NCI-H1694 (cell line): Measurements from ENCODE around the gene GALNT18.

ENCODE experiments used
- DNase-seq: peaks from one replicate; lab custom pipeline; 2025; lab: John Stamatoyannopoulos, UW

The GALNT18 gene

DNA sequence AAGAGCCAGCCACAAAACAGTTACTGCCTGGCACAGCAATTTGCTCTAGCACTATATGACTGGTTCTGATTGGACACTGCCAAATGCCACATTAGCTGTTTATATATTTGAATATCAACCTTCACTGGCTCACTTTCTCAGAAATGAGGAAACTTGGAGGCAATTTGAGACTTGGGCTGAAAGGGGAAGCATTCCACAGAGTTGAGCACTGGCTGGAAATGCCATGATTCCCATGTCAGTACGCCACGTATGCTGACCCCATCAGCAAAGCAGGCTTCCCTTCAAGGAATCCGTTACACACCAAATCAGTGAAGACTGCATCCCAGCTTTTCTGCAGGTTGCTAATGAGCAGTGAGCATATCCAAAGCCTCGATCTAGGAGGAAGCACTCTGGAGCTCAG lies 34.7 kb downstream of the GALNT18 start:
- DNase-seq = no peak

DNA sequence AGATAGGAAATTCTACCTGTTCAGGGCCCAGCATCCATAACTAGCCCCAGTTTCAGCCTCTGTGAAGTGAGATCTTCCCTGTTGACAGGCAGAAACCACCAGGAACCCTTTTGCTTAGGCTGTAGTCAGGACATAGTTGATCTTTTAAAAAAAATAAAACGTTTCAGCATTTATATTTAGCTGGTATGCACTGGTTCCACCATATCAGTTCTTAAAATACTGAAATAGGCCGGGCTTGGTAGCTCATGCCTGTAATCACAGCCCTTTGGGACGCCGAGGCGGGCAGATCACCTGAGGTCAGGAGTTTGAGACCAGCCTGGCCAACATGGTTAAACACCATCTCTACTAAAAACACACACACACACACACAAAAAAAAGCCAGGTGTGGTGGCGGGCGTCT lies 35.3 kb downstream of the GALNT18 start:
- no peak for DNase-seq

DNA sequence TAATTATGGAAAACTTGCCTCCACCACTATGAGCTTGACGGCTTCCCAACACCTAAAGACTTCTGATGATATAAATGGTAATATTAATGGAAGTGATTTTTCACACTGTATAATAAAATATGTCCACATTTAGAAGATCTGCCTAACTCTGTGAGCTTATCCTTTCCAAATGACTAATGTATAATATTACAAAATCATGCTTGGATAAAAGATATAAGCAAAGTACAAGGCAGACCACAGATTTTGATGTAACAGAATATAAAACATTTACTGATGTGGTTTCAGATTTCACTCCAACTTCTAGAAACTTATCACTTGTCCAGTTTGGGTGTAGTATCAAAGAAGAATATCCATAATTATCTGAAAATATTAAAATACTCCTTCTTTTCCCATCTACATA lies 36.9 kb downstream of the GALNT18 start:
- no peak for DNase-seq

DNA sequence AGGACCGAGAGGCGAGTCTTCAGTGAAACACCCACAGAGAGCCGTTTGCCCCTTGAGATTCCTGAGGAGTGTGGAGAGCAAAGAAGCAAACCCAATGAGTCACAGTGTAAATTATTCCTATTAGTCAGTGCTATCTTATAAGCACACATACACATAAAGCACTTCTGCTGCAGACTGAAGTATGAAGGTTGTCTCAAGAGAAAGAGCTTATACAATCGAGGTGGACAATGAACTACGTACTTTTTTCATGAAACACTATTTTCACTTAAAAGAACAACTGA lies 37.3 kb downstream of the GALNT18 start:
- DNase-seq = no peak

DNA sequence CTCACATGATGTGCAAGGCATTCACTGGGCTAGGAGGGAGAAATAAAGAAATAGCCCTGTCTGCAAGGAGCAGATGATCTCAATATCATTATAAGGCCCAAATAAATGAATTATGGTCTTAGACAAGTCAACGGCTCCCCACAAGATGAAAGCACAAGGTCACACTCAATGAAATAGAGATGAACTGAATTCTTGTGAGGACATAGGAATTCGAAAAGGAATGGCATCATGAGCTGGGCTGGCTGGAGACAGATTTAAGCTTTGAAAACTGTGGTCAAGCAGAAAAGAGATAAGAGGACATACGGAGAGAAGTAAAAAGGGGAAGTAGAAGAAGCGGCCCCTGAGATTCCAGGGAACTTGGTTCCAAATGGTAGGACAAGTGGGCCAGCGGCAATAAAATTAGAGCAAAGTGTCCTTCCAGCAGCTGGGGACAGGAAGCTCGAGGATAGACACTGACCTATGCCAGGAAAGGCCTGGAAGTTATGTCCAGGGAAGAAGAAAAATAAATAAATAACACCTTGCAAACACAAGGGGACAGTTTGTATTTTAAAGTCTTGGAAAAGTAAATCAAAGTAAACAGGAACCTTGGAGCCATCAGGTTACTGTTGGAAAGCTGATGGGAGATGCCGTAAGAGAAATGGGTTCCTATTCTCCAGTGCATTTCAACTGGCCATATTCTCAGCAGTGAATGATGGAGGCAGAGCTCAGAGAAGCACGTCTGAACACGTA lies 37.8 kb downstream of the GALNT18 start:
- no peak for DNase-seq

DNA sequence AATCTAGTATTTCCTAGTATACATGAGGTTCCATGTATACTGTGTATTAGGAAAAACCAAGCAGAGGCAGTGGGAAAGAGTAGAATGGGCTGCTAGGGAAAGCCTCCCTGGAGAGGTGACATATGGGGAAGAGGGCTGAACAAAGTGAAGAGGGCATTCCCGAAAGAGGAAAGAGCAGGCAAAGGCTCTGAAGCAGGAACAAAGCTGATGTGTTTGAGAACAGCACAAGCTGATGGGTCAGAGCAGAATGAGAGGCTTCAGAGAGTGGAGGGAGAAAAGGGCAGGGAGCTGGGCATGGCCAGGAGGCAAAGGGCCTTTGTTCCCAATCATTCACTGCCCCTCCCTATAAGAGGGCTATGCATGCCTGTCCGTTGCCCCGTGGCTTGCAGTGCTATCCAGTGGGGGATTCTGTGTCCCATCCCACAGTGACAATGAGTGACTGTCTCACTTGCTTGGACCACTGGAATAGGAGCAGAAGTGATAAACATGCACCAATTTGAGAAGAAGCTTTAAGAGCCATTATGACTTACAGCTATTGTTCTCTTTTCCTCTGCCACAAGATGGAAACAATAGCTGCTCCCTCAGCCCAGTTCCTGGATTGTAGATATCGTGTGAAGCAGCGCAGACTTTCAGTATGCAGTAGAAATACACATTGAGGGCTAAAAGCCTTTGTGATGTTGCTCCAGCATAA lies 39.6 kb downstream of the GALNT18 start:
- no peak for DNase-seq

DNA sequence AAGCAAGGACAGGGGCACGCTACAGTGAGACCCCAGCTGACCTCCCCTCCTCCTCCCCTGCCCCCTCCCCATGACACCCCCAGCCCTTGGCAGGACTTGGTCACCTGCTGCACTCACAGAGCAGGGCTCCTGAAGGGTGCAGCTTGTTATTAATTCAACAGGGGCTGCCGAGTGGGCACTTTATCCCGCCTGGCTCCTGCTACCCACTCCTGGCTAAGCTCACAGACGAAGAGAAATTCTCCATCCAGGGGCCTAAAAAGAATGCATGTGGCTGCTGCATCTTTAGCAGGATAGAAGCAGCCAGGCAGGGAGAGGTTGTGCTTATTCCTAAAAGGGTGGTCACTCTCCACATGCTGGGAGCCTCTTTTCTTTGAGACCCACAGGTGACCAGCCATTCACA lies 40.3 kb downstream of the GALNT18 start:
- DNase-seq = no peak

DNA sequence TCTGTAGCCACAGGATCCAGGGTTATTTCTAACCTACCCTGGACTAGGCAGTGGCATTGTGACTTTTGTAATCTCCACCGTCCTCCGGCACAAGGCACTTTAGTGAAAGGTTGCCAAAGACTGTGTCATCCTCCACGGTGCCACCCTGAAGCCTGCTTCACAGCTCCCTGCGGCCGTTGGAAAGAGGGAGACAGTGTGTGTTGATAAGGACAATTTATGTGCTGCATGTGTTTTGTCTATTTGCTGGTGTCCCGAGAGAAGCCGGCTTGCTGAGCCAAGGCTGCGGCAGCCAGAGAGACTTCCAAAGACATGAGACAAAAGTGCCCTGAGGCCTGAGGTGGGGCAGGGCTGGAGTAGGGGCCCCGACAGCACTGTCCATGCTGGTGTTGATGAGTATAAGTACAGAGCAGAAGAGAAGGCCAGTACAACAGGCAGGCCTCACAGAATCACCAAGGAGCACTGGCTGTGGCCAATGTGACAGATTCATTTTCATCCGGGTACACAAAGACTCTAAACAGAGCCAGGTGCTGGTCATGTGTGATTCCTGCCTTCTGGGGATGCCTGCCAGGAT lies 40.9 kb downstream of the GALNT18 start:
- no peak for DNase-seq

DNA sequence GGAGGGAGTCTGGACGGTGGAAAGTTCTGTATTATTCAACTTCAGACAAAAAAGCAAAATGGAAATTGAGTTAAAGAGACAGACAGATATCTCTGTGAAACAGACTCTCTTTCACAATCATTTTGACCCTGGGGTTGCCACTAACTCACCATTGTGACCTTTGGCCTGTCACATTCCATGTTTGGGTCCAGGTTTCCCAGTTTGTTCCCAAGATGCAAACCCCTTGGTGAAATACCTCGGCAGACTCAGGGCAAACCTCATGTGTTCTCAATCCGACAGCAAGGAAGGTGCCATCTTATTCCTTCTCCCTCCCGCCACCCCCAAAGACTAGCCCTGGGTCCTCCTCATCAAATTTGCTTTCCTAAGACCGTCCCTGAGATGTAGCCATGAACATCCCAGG lies 41.8 kb downstream of the GALNT18 start:
- DNase-seq = no peak

DNA sequence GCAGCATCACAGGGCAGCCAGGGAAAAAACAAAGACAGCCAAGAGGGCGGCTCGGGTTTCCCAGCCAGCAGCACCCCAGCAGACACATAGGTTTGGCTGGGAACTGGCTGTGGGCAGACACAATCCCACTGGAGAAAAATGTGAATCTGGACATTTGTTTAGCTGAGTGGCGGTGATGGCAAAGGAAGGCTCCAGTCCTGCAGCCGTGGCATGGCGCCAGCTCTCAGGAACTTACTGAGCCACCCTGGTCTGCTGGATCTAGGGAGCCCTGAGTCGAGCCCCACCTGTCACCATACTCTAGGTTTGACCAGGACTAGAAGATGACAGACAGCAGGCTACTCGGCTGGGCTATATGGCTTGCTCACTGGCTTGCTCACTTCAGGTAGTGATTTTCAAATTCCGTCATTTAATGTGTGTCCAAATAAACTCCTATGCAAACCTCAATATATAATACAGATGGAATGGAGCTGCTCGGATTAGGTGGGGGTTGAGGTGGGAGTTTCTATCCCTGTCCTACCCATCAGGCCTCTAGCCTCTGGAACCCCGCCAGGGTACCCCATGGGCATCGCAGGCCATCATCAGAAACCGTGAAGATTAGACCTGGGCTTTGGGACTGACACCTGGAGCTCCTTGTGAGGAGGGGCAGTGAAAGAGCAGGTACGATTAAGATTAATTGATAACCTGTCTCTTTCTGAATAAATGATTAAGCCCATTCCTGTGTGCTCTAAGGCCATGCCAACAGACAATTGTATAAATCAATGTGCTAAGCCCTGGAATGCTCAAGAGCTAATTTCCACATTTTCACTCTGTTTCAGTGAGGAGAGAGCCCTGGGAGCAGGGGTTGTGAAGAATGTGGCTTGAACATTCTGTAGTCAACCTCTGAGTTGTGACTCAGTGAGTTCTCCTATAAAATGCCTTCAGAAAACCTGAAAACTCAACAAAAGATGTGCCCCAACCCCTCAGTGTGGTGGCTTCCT lies 42.5 kb downstream of the GALNT18 start:
- DNase-seq = no peak

DNA sequence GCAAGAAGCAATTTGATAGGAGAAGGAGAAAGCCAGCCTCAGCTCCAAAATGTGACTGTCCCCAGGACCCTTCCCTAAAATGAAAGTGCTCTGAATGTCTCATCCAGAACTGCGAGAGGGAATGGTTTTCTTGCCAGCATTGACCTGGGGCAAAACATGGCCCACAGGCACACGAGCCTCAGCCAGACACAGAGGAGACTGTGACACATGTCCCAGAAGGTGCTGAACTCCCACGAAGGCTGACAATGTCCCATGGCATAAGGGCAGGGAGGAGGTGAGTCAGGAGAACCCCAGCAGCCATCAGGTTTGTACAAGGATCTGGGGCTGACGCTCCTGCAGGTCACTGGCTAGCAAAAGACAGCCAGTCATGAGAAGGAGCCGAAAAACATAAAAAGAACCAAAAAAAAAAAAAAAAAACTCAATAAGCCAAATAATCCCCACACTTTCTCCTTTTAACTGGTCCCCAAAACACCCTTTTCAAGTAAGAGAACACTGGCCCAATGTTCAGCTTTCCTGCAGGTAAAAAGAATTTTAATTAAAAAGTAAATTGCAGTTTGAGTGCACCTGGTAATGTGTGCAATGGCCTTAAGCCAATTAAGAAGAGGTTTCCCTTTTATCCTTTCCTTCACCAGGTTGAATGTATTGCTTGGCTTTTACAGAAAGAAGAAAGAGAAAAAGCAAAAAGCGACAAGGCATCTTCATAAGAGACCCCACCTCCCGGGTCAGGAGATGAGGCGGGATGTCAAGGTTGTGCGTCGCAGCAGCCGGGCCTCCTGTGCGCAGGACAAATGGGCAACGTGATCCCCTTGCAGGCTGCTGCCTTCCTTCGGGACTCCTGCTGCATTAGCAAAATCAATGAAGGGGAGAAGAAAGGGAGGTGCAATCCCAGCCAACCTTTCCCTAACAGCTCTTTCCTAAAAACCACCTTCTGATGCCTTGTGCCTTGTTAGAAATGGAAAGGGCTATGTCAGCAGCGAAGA lies 43.6 kb downstream of the GALNT18 start:
- no peak for DNase-seq

DNA sequence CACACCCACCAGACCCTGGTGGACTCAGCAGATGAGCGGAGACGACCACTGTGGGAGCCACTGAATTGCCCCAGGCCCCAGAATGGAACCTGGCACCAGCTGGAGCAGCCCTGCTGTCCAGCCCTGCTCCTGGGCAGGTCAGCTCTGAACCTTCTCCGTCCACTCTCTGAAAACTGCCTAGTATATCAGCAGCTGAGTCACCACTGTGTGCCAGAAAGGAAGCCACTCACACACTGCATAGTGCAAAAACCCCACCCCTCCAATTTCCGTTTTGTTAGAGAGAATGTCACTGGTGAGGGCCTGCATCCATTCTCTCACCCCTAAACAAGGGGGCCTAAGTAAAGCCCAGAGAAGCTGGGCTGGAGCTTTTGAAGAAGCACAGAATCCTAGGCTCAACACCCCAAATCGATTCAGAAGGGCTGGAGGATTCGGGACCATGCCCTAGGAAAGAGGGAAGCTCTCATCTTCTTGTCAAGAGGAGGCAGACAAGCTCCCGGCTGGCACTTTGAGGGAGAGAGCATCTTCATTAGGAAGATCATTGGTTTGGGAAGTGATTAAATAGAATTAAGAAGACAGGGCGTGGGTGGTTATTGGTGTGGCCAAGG lies 44.5 kb downstream of the GALNT18 start:
- no peak for DNase-seq

DNA sequence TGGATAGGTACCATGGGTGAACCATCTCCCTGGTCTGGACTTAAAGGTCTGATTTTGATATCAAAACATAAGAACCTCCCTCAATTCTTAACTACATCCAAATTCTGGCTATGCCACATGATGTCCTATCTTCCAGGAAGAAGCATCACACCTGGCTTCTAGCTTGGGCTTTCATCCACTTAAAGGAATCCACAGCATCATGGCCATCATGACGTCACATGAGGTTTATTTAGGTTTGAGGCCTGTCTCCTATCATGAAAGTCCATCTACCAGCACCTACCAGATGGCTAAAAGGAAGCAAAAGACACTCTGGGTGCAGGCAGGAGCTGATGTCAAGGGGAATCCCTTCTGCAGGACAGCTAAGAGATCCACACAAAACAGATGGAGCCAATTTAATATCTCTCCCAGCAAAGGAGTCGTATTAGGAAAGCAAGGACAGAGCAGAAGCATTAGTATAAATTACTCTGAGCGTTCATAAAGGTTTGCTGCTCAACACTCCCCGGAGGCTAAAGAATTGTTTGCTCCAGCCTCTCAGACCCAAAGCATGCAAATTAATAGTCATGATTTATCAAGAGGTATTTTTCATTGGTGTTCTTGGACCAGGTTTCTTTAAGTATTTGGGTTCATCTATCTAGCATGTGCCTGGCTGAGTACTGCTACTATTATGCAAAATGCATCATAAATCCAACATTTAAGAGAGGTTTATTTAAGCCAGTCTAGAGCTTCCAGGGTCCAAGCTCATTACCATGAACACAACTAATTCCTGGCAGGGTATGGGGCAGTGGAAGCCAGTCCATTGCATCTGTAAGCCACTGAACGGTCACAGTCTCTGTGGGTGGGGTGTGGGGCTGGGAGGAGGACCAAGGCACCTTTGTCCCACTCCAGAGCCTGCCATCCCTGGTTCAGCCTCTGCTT lies 47.2 kb downstream of the GALNT18 start:
- no peak for DNase-seq

DNA sequence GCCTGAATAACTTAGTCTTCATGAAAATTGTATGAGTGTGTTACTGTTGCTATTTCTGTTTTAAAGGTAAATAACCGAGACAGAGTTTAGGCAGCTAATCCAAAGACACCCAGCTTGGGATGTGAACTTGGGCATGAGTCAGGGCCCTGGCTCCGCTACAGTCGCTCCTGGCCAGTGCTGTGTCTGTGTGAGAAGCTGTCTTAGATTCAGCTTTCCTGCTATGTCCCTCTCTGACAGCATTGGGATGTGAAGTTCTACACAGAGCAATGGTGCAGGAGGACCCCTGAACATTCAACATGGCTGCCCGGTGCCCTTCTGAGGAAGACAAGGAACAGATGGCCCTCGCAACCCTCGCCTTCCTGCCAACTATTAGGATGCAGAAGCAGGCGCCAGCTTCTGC lies 49.4 kb downstream of the GALNT18 start:
- DNase-seq = no peak

DNA sequence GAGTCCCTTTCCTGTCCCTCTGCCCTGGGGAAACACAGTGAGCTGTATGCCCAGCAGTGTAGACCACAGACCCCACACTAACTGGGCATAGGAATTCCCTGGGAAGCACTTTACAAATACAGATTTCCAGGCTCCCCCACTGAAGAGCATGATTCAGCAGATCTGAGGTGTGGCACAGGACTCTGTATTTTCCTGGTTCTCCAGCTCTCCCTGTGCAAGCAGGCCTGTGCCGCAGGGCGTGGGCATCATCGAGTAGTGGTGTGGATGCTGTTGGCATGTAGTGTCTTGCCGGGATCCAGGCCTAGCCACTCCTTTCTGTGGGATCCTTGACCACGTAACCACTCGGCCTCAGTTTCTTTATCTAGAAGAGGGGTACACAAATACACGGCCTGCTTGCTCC lies 49.9 kb downstream of the GALNT18 start:
- no peak for DNase-seq

DNA sequence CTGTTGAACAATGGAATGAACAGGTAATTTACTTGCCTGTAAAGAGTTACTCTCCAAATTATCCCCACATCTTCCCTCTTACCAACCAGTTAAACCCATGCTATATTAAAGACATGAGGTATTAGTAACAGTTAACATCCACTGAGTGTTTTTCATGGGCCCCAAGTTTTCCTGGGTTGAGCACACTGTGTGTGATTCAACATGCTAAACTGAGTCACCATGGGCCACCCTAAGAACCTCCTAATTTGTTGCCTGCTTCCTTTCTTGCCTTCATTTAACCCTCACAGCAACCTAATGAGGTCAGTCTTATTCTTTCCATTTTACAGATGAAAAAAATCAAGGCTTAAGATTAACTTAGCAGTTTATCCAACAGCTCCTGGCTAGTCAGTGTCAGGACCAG lies 51.0 kb downstream of the GALNT18 start:
- DNase-seq = no peak

DNA sequence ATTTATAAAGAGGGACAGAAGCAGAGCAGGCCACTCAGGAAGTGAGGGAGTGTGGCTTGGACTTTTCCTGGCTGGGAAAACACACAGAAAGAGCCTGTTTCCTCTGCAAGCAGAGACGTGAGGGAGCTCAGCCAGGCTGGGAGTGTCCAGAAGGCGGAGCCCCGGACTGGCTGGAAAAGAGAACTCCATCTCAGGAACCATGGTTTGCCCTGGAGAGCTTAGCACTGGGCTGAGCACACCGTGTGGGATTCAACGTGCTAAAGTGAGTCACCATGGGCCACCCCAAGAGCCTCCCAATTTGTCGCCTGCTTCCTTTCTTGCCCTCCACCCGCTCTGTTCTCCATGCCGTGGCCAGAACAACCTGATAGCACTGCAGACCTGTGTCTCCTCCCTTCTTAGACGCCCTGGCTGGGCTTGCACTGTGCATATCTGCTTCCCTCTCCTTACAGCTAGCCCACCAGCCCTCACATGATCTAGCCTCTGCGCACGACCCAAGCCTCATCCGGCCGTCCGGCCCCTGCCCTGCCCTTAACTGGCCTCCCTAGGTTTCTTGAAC lies 51.8 kb downstream of the GALNT18 start:
- no peak for DNase-seq

DNA sequence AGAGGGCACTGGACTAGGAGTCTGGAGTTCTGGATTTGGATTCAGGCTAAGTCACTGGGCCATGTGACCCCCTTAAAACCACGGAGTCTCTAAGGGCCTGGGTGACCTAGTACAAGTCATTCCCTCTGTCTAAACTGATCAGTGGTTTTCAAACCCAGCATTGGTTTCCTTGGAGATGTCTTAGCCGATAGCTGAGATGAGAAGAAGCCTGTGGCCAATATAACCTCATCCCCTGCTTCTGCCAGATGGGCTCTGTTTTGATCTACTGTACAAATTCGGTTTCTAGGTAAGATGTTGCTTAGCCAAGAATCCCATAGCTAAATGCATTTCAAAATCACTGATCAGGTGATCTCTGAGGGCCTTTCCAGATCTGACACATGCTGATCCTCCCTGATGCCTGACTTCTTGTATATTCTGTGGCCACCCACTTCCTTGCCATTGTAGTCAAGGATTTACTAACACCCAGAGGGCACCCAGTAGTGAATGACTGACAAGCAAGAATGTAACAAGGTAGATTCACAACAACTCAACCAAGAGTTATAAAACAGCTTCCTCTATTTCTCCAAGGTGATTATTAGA lies 53.1 kb downstream of the GALNT18 start:
- no peak for DNase-seq
